Astrocyte (in vitro differentiated cells and primary cell): ENCODE results near the gene TFDP3.

ENCODE experiments used
- CTCF ChIP-seq: IDR thresholded peaks from 2 replicates; pipeline ENCODE4 v1.5.1; 2011; ENCODE audit warnings: low read depth, mild to moderate bottlenecking, inconsistent platforms, low read length, moderate library complexity; ENCODE audit not compliant: insufficient read depth
- EZH2 ChIP-seq: IDR thresholded peaks from 2 replicates; pipeline ENCODE4 v1.6.1; 2012; ENCODE audit warnings: mild to moderate bottlenecking, low read length, inconsistent platforms; ENCODE audit not compliant: insufficient read depth

- TF ChIP-seq CTCF: no peak
- TF ChIP-seq EZH2: no peak
Observed at GRCh38 chrX:133214301-133214700, 3.9 kb downstream of the TFDP3 start.
